Osteoblast (primary cell): ENCODE measurements around the gene ENGASE. TPM values are rescaled to one million over a fixed set of nuclear protein-coding genes. Genes with fewer than 3 reads are reported as not detected.

Experiments
- DNase-seq: peaks from one replicate; pipeline ENCODE4 v3.0.0; 2011; ENCODE audit warnings: low spot score, mixed read lengths; ENCODE audit not compliant: insufficient read length; ENCODE audit errors: missing footprints
- H2AFZ ChIP-seq: 2 replicates; pipeline ENCODE4 v1.6.0; 2011; ENCODE audit warnings: mild to moderate bottlenecking, low read length
- H3K27ac ChIP-seq: 2 replicates; pipeline ENCODE4 v1.5.1; 2011; ENCODE audit warnings: mild to moderate bottlenecking, low read depth, low read length, moderate library complexity
- H3K27me3 ChIP-seq: 2 replicates; pipeline ENCODE4 v1.6.0; 2012; ENCODE audit warnings: mild to moderate bottlenecking, control low read depth, inconsistent platforms, low read length, moderate library complexity; ENCODE audit not compliant: insufficient read depth
- H3K36me3 ChIP-seq: 2 replicates; pipeline ENCODE4 v1.5.1; 2011; ENCODE audit warnings: mild to moderate bottlenecking, low read length, control low read depth, moderate library complexity; ENCODE audit not compliant: insufficient read depth
- H3K4me1 ChIP-seq: 2 replicates; pipeline ENCODE4 v1.5.1; 2011; ENCODE audit warnings: mild to moderate bottlenecking, low read length, control low read depth, moderate library complexity; ENCODE audit not compliant: insufficient read depth
- H3K4me2 ChIP-seq: 2 replicates; pipeline ENCODE4 v1.6.0; 2011; ENCODE audit warnings: mild to moderate bottlenecking, low read length; ENCODE audit not compliant: insufficient read depth
- H3K4me3 ChIP-seq: fragments of 200-600 bp; sonication (generic); 3 replicates; pipeline ENCODE4 v1.5.1; 2012; ENCODE audit warnings: mild to moderate bottlenecking, low read length, inconsistent platforms; ENCODE audit not compliant: insufficient read depth
- H3K79me2 ChIP-seq: 2 replicates; pipeline ENCODE4 v1.6.0; 2012; ENCODE audit warnings: mild to moderate bottlenecking, low read length, control low read depth, inconsistent platforms; ENCODE audit not compliant: insufficient read depth
- H3K9me3 ChIP-seq: 2 replicates; pipeline ENCODE4 v1.5.1; 2011; ENCODE audit warnings: low read depth, low read length, control low read depth
- H4K20me1 ChIP-seq: 2 replicates; pipeline ENCODE4 v1.6.0; 2012; ENCODE audit warnings: mild to moderate bottlenecking, low read length, control low read depth; ENCODE audit not compliant: insufficient read depth
- total RNA-seq: library from RNA; depleted of rRNA; stranded (reverse); fragments of >200 nt; gene quantifications from 2 replicates; pipeline ENCODE4 v1.2.3, GENCODE V29; 2012
- TF ChIP-seq, protein P1 (sequence below): IDR thresholded peaks from 2 replicates; pipeline ENCODE4 v1.5.1; 2011; ENCODE audit warnings: mild to moderate bottlenecking, low read depth, low read length, moderate library complexity; ENCODE audit errors: extremely low read depth

ENGASE gene
- total RNA-seq, 1 donor: 14.5 TPM

DNA sequence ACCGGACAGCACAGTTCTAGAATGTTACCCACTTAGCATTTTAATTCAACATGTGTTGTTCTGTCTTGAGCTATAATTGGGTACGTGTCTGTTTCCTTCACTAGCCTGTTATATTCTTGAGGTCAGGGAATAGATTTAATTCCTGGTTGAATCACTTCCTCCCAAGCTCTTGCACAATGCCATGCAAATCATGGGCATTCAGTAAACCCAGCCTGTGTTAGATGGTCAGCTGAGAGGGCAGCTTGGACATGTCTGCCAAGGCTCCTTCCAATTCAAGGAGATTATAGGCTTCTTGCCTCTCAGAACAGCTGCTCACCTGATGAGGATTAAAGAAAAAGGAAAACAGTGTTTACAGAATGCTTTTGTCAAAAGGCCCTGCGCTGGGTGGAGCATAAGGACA, 38.0 kb upstream of the ENGASE start:
- TF ChIP-seq, protein P1, sequence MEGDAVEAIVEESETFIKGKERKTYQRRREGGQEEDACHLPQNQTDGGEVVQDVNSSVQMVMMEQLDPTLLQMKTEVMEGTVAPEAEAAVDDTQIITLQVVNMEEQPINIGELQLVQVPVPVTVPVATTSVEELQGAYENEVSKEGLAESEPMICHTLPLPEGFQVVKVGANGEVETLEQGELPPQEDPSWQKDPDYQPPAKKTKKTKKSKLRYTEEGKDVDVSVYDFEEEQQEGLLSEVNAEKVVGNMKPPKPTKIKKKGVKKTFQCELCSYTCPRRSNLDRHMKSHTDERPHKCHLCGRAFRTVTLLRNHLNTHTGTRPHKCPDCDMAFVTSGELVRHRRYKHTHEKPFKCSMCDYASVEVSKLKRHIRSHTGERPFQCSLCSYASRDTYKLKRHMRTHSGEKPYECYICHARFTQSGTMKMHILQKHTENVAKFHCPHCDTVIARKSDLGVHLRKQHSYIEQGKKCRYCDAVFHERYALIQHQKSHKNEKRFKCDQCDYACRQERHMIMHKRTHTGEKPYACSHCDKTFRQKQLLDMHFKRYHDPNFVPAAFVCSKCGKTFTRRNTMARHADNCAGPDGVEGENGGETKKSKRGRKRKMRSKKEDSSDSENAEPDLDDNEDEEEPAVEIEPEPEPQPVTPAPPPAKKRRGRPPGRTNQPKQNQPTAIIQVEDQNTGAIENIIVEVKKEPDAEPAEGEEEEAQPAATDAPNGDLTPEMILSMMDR: no peak
- H3K4me1 ChIP-seq: peaks cover 21% of the 10 kb centered on the region
- peak overlapping the region; percentile 6 for H2AFZ ChIP-seq
- no peaks in the 10 kb centered on the region for H3K9me3 ChIP-seq
- DNase-seq: peak; percentile 96
- no peaks in the 10 kb centered on the region for H3K36me3 ChIP-seq
- no peak overlapping the region for H3K4me3 ChIP-seq
- no peaks in the 10 kb centered on the region for H3K79me2 ChIP-seq
- H3K27ac ChIP-seq: peak overlapping the region; percentile 95
- no peaks in the 10 kb centered on the region for H4K20me1 ChIP-seq
- H3K27me3 ChIP-seq: peaks cover 10% of the 10 kb centered on the region
- H3K4me2 ChIP-seq: peak overlapping the region; percentile 44

DNA sequence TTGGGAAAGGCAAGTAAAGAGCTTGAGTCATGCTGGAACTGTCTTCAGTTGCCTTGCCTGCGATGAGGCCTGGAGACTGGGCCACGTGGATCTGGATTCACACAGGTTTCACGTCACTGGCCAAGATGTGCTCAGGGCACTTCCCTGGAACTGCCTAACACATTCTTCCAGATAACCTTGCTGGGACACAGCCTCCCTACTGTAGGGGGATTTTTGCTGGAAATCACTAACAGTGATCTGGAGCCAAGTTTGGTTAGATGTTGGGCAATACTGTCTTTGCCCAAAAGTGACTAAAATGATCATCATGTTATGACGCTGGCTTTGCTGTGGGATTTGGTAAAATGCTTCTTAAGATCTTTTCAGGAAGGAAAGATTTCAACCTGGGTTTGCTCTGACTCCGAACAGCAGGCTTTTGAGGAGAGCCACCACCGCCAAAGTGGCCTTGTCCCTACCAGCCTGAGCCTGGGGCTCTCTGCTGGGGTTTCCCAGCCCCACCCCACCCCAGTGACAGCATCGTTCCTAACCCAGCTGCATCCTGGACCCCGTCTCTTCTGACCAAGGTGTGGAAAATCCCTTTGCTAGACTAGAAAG, 36.0 kb upstream of the ENGASE start:
- Histone ChIP-seq H3K4me3 (no peak overlapping the region), H3K36me3 (no peaks in the 10 kb centered on the region), H3K79me2 (no peaks in the 10 kb centered on the region), H3K9me3 (no peaks in the 10 kb centered on the region), H4K20me1 (no peaks in the 10 kb centered on the region), H3K4me2 (peak overlapping the region; percentile 46), H3K27ac (peak overlapping the region; percentile 95), H3K27me3 (peaks cover 2% of the 10 kb centered on the region), H3K4me1 (peaks cover 28% of the 10 kb centered on the region), H2AFZ (peak overlapping the region; percentile 88)
- TF ChIP-seq, protein P1: no peak
- DNase-seq: peak; percentile 96

DNA sequence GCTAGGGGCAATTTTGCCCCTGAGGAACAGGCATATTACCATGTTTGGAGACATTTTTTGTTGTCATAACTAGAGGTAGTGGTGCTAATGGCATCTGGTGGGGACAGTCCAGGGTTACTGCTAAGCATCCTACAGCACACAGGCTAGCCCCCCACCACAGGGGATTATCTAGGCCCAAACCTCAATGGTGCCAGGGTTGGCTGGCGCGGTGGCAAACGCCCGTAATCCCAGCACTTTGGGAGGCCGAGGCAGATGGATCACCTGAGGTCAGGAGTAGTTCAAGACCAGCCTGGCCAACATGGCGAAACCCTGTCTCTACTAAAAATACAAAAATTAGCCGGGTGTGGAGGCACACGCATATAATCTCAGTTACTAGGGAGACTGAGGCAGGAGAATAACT, 35.5 kb upstream of the ENGASE start:
- peak overlapping the region; percentile 95 for H3K27ac ChIP-seq
- H3K4me2 ChIP-seq: peak overlapping the region; percentile 46

DNA sequence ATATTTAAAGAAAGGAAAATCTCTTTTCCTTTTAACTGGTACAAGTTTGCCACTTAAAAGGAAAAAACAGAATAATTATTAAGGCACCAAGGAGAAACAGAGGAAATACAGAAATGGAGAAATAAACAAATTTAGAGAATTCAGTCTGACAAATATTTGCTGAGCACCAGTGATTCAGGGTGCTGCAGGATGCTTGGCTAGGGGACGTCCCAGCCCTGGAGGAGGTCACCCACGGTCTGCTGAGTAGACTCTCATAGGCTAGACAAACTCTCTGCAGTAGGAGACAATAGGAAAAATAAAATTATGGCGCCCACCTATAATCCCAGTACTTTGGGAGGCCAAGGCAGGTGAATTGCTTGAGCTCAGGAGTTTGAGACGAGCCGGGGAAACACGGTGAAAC, 34.7 kb upstream of the ENGASE start:
- Histone ChIP-seq H3K4me1 (peaks cover 28% of the 10 kb centered on the region), H3K27ac (no peak overlapping the region)

More for the DNA sequence above, 35.5 kb upstream of the ENGASE start:
- H3K36me3 ChIP-seq: no peaks in the 10 kb centered on the region
- no peak for DNase-seq
- H3K9me3 ChIP-seq: no peaks in the 10 kb centered on the region
- no peaks in the 10 kb centered on the region for H3K79me2 ChIP-seq
- no peaks in the 10 kb centered on the region for H4K20me1 ChIP-seq
- H3K4me1 ChIP-seq: peaks cover 28% of the 10 kb centered on the region
- peak overlapping the region; percentile 17 for H2AFZ ChIP-seq
- TF ChIP-seq, protein P1: no peak
- H3K4me3 ChIP-seq: no peak overlapping the region
- H3K27me3 ChIP-seq: peaks cover 2% of the 10 kb centered on the region

More for the DNA sequence above, 34.7 kb upstream of the ENGASE start:
- H3K79me2 ChIP-seq: no peaks in the 10 kb centered on the region
- no peak for DNase-seq
- H3K36me3 ChIP-seq: no peaks in the 10 kb centered on the region
- TF ChIP-seq, protein P1: no peak
- H2AFZ ChIP-seq: no peak overlapping the region
- no peak overlapping the region for H3K4me3 ChIP-seq
- H3K27me3 ChIP-seq: peaks cover 2% of the 10 kb centered on the region
- H3K4me2 ChIP-seq: no peak overlapping the region
- H3K9me3 ChIP-seq: no peaks in the 10 kb centered on the region
- no peaks in the 10 kb centered on the region for H4K20me1 ChIP-seq
